HPDE6-E6E7 (cell line): ENCODE measurements around the gene MARK4.

Experiments
- DNase-seq: peaks from one replicate; pipeline ENCODE4 v3.0.0; 2011; ENCODE audit warnings: missing footprints; ENCODE audit errors: extremely low spot score

Gene MARK4

GRCh38 chr19:45271098-45271734 is 20.1 kb downstream of the MARK4 start:
- no peak for DNase-seq

GRCh38 chr19:45271735-45272108 is 20.7 kb downstream of the MARK4 start:
- no peak for DNase-seq

- no peak for DNase-seq
Observed at GRCh38 chr19:45273521-45273855, 22.4 kb downstream of the MARK4 start.

- no peak for DNase-seq
Observed at GRCh38 chr19:45275370-45275971, 24.4 kb downstream of the MARK4 start.

- DNase-seq: no peak
Observed at GRCh38 chr19:45276284-45276687, 25.2 kb downstream of the MARK4 start.

GRCh38 chr19:45278087-45278486 is 27.0 kb downstream of the MARK4 start:
- no peak for DNase-seq

- no peak for DNase-seq
Observed at GRCh38 chr19:45279587-45280192, 28.6 kb downstream of the MARK4 start.

GRCh38 chr19:45280471-45280961 is 29.4 kb downstream of the MARK4 start:
- DNase-seq: no peak

GRCh38 chr19:45283443-45284033 is 32.5 kb downstream of the MARK4 start:
- DNase-seq: no peak

- no peak for DNase-seq
Observed at GRCh38 chr19:45290381-45290931, 39.4 kb downstream of the MARK4 start.

- DNase-seq: no peak
Observed at GRCh38 chr19:45291834-45292233, 40.8 kb downstream of the MARK4 start.

GRCh38 chr19:45293682-45294081 is 42.6 kb downstream of the MARK4 start:
- peak; percentile 53 for DNase-seq

GRCh38 chr19:45294291-45295029 is 43.4 kb downstream of the MARK4 start:
- no peak for DNase-seq

- DNase-seq: no peak
Observed at GRCh38 chr19:45295873-45296272, 44.8 kb downstream of the MARK4 start.

- DNase-seq: no peak
Observed at GRCh38 chr19:45296355-45296754, 45.3 kb downstream of the MARK4 start.

GRCh38 chr19:45297674-45298073 is 46.6 kb downstream of the MARK4 start:
- DNase-seq: no peak

- DNase-seq: no peak
Observed at GRCh38 chr19:45298264-45298663, 47.2 kb downstream of the MARK4 start.

GRCh38 chr19:45299719-45300118 is 48.6 kb downstream of the MARK4 start:
- no peak for DNase-seq

- DNase-seq: no peak
Observed at GRCh38 chr19:45302416-45302815, 51.3 kb downstream of the MARK4 start.

- DNase-seq: no peak
Observed at GRCh38 chr19:45303269-45304060, 52.4 kb downstream of the MARK4 start.
